Right cardiac atrium (tissue), 5 donors: ENCODE data around the gene CISD1. TPM values are rescaled to one million over a fixed set of nuclear protein-coding genes. Genes with fewer than 3 reads are reported as not detected.
A peak's percentile ranks its signal among the peaks of the same experiment; 100 is the strongest.

Source experiments
- ATAC-seq, 2 donors: fragments of 200-7000 bp; cut with Tn5 transposase; one replicate each; pipeline versions ENCODE4 v1.8.0 to v1.9.1; 2020; ENCODE audit warnings: moderate library complexity in 2 of 2, mild to moderate bottlenecking in 1 of 2
- DNase-seq, 3 donors: peaks; one replicate each; pipeline ENCODE4 v3.0.0-alpha.2; 2020
- H3K27ac ChIP-seq: one replicate; pipeline ENCODE4 v1.5.1; 2013; ENCODE audit warnings: mild to moderate bottlenecking, low read length, control low read depth, moderate library complexity
- H3K27me3 ChIP-seq: one replicate; pipeline ENCODE4 v1.6.1; 2013; ENCODE audit not compliant: control insufficient read depth, insufficient read depth
- H3K4me1 ChIP-seq: one replicate; pipeline ENCODE4 v1.6.1; 2013; ENCODE audit warnings: low read length; ENCODE audit not compliant: control insufficient read depth, insufficient read depth
- H3K4me3 ChIP-seq: one replicate; pipeline ENCODE4 v1.5.1; 2013; ENCODE audit warnings: low read length, control low read depth
- H3K9me3 ChIP-seq: one replicate; pipeline ENCODE4 v1.6.1; 2013; ENCODE audit warnings: low read length; ENCODE audit not compliant: control insufficient read depth
- WGBS: extraction: QIAGEN DNeasy Blood & Tissue Kit; methylation state at CpG from one replicate; pipeline ENCODE4 v1.1.7; 2013; 5-methylcytosine and 5-hydroxymethylcytosine counted together
- intact Hi-C, 4 donors: fragments of 100-400 bp; cut with DNase I; formaldehyde crosslinking; loops; one replicate each; pipeline versions ENCODE4 v1.11.0 to v1.14.0; 2022 to 2023
- polyA plus RNA-seq: library from polyadenylated mRNA; stranded (reverse); fragments of 200-250 nt; gene quantifications from one replicate; pipeline ENCODE4 v1.2.3, GENCODE V29; 2013
- total RNA-seq, 4 donors: library from RNA; stranded (reverse); fragmentation: NEBNext Ultra II Directional; extraction: Animal tissue kit (Norgen Biotek cat#: 25700); gene quantifications; one replicate each; pipeline ENCODE4 v1.2.1, GENCODE V29; 2021
- donor health status: healthy with polysubstance abuse.
- donor health status: DM: no; HTN: yes; CAD: no.
- donor health status: DM: no; HTN: no; CAD: no.
- donor health status: DM: no; HTN: yes; CAD: no; lungs with severe emphysema.
- donor health status: DM: yes; HTN: yes; CAD: no.

CISD1 gene
- total and polyA plus RNA-seq, 5 donors = 100 to 159 (median 122) TPM

DNA sequence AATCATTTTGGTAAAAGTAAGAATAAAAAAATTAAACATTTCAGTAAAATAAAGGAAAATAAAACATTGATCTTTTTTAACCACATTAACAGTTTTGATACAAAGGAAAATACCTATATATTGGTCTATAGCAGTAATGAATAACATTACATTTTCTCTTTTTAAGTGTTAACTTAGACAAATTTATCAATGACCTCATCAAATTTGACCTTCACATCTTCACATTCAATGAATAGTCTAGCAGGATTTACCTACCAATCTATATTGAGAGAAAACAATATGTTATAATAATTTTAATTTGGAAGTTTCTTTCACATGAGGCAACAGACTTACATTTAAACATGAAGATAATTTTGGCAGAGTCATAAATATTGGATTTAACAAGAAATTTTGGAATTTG lies 47.9 kb downstream of the CISD1 start:
- intact Hi-C loops = no loop called here
- no peak for ATAC-seq
- no peak overlapping the region for H3K4me3 ChIP-seq
- no peak overlapping the region for H3K27ac ChIP-seq
- no peaks in the 10 kb centered on the region for H3K9me3 ChIP-seq
- H3K4me1 ChIP-seq = no peaks in the 10 kb centered on the region
- H3K27me3 ChIP-seq = no peaks in the 10 kb centered on the region
- DNase-seq = no peak

DNA sequence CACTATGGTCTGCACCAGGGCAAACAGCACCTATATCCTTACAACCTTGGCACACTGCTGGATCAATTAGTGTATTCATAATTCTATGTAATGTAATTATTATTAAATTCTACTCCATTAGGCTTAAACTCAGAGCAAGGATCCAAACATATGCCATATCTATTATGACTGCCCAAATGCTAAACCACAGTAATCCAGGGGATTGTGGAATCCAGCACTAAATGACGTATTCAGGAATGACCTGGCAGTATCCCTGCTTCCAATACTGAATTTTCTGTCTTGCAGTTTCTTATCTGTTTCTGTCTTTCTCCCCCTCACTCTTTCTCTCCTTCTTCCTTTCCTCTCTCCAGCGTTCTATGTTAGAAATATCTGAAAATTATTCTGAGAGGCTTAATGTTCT lies 49.4 kb downstream of the CISD1 start:
- 48% methylated on average over 2 of the region's 2 CpGs for WGBS
- DNase-seq (no peak), ATAC-seq (no peak)
- Histone ChIP-seq H3K4me3 (no peak overlapping the region), H3K27ac (no peak overlapping the region), H3K9me3 (no peaks in the 10 kb centered on the region), H3K4me1 (no peaks in the 10 kb centered on the region), H3K27me3 (no peaks in the 10 kb centered on the region)
- intact Hi-C loops = no loop called here

DNA sequence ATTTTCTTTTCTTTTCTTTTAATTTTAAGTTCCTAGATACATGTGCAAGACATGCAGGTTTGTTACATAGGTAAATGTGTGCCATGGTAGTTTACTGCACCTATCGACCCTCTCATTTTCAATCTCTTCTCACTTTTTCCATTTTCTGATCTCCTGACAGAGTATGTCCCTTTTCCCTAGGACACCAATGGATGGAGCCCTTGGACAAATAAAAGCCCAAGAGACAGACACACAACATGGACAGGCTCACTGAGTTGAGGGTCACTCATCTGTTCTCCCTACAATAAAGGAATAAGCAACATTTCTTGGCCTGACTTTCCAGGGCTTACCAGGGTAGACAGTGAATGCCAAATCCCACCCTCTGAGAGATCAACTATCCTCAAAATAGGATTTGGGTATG lies 50.6 kb downstream of the CISD1 start:
- Histone ChIP-seq H3K9me3 (no peaks in the 10 kb centered on the region), H3K4me1 (no peaks in the 10 kb centered on the region), H3K4me3 (no peak overlapping the region), H3K27me3 (no peaks in the 10 kb centered on the region), H3K27ac (no peak overlapping the region)
- DNase-seq (no peak), ATAC-seq (no peak)
- 91% methylated on average over 1 of the region's 1 CpG for WGBS
- intact Hi-C loops = no loop called here

DNA sequence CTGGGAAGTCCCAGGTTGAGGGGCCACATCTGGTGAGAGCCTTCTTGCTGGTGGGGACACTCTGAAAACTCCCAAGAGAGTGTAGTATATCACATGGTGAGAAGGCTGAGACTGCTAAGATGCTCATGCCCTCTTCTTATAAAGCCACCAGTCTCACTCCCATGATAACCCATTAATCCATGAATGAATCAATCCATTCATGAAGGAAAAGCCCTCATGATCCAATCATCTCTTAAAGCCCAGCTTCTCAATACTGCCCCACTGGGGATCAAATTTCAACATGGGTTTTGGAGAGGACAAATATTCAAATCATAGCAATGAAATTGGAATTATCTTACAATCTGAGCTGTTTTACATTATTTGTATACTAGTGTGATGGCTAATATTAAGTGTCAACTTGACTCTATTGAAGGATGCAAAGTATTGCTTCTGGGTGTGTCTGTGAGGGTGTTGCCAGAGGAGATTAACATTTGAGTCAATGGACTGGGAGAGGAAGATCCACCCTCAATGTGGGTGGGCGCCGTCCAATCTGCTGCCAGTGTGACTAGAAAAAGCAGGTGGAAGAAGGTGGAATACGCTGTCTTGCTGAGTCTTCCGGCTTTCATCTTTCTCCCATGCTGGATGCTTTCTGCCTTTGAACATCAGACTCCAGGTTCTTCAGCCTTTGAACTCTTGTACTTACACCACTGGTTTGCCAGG lies 51.5 kb downstream of the CISD1 start:
- DNase-seq = no peak
- no peak overlapping the region for H3K27ac ChIP-seq
- intact Hi-C loops = no loop called here
- H3K9me3 ChIP-seq = no peaks in the 10 kb centered on the region
- H3K4me1 ChIP-seq = no peaks in the 10 kb centered on the region
- no peak overlapping the region for H3K4me3 ChIP-seq
- ATAC-seq = no peak
- H3K27me3 ChIP-seq = no peaks in the 10 kb centered on the region
- 93% methylated on average over 4 of the region's 4 CpGs for WGBS

DNA sequence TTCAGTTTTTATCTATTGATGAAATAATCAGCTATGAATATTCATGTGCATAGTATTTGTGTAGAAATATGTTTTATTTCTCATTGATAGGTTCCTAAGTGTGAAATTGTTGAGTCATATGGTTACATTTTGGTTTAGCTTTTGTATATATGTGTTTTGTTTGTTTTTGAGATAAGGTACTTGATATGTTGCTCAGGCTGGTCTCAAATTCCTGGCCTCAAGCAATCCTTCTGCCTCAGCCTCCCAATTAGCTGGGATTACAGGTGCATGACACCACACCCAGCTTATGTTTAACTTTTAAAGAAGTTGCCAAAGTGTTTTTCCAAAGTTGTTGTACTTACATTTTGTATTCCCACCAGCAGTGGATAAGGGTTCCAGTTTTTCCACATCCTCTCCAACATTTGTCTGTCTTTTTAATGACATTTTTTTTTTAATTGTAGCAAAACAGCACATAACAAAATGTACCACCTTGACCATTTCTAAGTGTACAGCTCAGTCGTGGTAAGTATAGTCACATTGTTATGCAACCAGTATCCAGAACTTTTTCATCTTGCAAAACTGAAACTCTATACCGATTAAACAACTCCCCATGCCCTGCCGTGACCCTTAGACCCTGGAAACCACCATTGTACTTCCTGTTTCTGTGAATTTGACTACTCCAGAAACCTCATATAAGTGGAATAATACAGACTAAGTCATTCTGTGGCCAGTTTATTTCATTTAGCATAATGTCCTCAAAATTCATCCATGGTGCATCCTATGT lies 53.3 kb downstream of the CISD1 start:
- Histone ChIP-seq H3K27ac (no peak overlapping the region), H3K27me3 (no peaks in the 10 kb centered on the region), H3K9me3 (no peaks in the 10 kb centered on the region), H3K4me1 (no peaks in the 10 kb centered on the region), H3K4me3 (no peak overlapping the region)
- 63% methylated on average over 3 of the region's 3 CpGs for WGBS
- no peak for DNase-seq
- peak; percentile 7 to 34 for ATAC-seq
- intact Hi-C loops = no loop called here

- 36% methylated on average over 1 of the region's 1 CpG for WGBS
- H3K4me1 ChIP-seq = no peaks in the 10 kb centered on the region
- no peaks in the 10 kb centered on the region for H3K9me3 ChIP-seq
- no peak for DNase-seq
- H3K27me3 ChIP-seq = no peaks in the 10 kb centered on the region
- no peak overlapping the region for H3K4me3 ChIP-seq
- intact Hi-C loops = no loop called here
- no peak for ATAC-seq
- no peak overlapping the region for H3K27ac ChIP-seq
Measured at GRCh38 chr10:58322835-58323209, 53.9 kb downstream of the CISD1 start.

- no peaks in the 10 kb centered on the region for H3K27me3 ChIP-seq
- intact Hi-C loops = no loop called here
- 17% methylated on average over 25 of the region's 25 CpGs for WGBS
- peak overlapping the region; percentile 2 for H3K27ac ChIP-seq
- H3K4me3 ChIP-seq = peak overlapping the region; percentile 25
- H3K9me3 ChIP-seq = no peaks in the 10 kb centered on the region
- peak; percentile 95 to 96 for ATAC-seq
- no peaks in the 10 kb centered on the region for H3K4me1 ChIP-seq
- DNase-seq = peak; percentile 63 to 88 (median 81)
Measured at GRCh38 chr10:58326967-58327381, 58.0 kb downstream of the CISD1 start.

DNA sequence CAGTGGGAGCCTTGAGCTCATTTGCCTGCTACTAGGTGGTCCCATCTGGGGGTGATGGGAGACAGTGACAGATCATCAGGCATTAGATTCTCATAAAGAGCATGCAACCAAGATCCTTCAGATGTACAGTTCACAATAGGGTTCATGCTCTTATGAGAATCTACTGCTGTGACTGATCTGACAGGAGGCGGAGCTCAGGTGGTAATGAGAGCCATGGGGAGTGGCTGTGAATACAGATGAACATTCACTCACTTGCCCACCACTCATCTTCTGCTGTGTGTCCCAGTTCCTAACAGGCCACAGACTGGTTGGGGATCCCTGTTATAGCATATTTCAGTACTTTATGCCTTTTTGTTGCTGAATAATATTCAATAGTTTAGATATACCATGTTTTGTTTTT lies 59.3 kb downstream of the CISD1 start:
- intact Hi-C loops = no loop called here
- Histone ChIP-seq H3K27me3 (no peaks in the 10 kb centered on the region), H3K9me3 (no peaks in the 10 kb centered on the region), H3K27ac (no peak overlapping the region), H3K4me1 (no peaks in the 10 kb centered on the region), H3K4me3 (no peak overlapping the region)
- 95% methylated on average over 1 of the region's 1 CpG for WGBS
- no peak for ATAC-seq
- no peak for DNase-seq

DNA sequence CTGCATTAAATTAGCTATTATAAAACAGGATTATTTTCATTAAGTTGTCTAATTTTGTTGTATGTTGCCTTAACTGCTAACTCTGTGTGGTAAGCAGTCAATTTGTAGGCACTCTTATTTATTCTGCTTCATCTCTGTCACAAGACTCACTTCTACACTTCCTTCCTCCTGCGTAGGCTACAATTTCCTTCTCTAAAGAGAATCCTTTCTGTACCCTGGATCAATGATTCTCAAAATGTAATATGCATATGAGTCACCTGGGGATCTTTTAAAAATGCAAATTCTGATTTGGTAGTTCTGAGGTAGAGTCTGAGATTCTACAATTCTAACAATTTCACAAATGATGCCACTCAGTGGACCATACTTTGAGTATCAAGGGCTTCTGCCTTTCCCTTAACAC lies 61.5 kb downstream of the CISD1 start:
- intact Hi-C loops = no loop called here
- no peaks in the 10 kb centered on the region for H3K27me3 ChIP-seq
- no peak for DNase-seq
- WGBS = 73% methylated on average over 1 of the region's 1 CpG
- H3K9me3 ChIP-seq = no peaks in the 10 kb centered on the region
- no peaks in the 10 kb centered on the region for H3K4me1 ChIP-seq
- H3K27ac ChIP-seq = no peak overlapping the region
- H3K4me3 ChIP-seq = no peak overlapping the region
- no peak for ATAC-seq

DNA sequence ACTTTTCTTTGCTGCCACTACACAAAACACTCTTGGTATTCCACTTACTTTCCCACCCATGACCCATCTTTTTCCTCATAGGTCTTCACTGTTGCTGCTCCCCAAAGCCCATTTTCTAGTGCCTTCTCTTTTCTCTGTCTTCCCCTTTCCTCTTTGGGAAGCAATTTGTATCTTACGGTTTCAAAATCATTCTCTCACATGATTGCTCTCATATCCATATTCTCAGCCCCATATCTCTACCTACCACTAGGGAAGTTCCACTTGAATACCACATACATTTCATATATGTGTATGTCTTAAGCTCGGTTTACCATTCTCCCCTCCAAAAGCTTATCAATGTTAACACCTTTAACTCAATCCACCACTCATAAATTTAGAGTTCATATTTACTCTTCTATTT lies 62.7 kb downstream of the CISD1 start:
- intact Hi-C loops = no loop called here
- no peaks in the 10 kb centered on the region for H3K27me3 ChIP-seq
- no peak overlapping the region for H3K4me3 ChIP-seq
- ATAC-seq (no peak), DNase-seq (no peak)
- no peak overlapping the region for H3K27ac ChIP-seq
- no peaks in the 10 kb centered on the region for H3K9me3 ChIP-seq
- no peaks in the 10 kb centered on the region for H3K4me1 ChIP-seq
- 81% methylated on average over 2 of the region's 2 CpGs for WGBS

DNA sequence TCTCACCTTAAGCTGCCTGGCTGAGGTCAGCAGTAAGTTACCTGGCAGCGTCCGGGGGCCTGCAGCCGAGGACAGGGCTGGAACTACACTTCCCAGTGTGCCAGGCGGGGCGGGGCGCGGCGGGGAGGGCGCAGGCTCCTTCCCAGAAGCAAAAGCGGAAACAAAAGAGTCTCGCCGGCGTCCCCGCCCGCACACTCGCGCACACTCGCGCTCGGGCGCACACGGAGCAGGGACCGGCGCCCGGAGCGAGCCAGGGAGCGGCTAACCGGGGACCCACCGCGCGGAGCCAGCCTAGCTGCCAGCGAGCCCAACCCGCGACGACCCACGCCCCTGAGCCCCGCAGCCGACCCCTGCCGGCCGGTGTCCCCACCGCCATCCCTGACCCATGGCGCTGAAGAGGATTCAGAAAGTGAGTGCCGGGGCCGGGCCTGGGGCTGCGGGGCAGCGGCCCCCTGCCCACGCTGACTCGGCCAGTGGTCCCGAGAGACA lies 65.9 kb downstream of the CISD1 start, which contains the start of gene UBE2D1:
Gene UBE2D1 (plus strand): TSS at position 190 of the 489 bp plus-strand sequence. CDS start 196 bp downstream, at position 386.
- ATAC-seq (peak; percentile 98 to 99), DNase-seq (peak; percentile 92 to 97 (median 96))
- WGBS = under 1% methylated on average over 49 of the region's 49 CpGs
- H3K27me3 ChIP-seq = no peaks in the 10 kb centered on the region
- intact Hi-C loops = loop anchor here in 2 of 4 donors (2.0 to 5.0 kb wide), 2 partner anchors 50 to 52 kb away; partner anchors contain the start of gene TFAM (in 2 of the 2)
- no peaks in the 10 kb centered on the region for H3K9me3 ChIP-seq
- H3K4me1 ChIP-seq = no peaks in the 10 kb centered on the region
- peak within 1 kb of the TSS; percentile 93 for H3K27ac ChIP-seq
- peak within 1 kb of the TSS; percentile 85 for H3K4me3 ChIP-seq
